GM19239 (cell line): ENCODE results near the gene TXNRD3.
"Not testable (repeated sequence)": the region's sequence is repeated elsewhere in the genome, so short reads cannot be mapped to it uniquely, and the experiment has no call there.

Source experiments
- DNase-seq: peaks from one replicate; pipeline ENCODE4 v3.0.0; 2011; ENCODE audit warnings: low spot score; ENCODE audit not compliant: insufficient read length
- FAIRE-seq: peaks from 2 replicates; lab custom pipeline; 2011; peaks lifted over from hg19 to GRCh38; lab: Jason Lieb, UNC

Gene TXNRD3

GRCh38 chr3:126655887-126656286 is 963 bp upstream of the TXNRD3 start:
- FAIRE-seq (no peak), DNase-seq (no peak)

DNA sequence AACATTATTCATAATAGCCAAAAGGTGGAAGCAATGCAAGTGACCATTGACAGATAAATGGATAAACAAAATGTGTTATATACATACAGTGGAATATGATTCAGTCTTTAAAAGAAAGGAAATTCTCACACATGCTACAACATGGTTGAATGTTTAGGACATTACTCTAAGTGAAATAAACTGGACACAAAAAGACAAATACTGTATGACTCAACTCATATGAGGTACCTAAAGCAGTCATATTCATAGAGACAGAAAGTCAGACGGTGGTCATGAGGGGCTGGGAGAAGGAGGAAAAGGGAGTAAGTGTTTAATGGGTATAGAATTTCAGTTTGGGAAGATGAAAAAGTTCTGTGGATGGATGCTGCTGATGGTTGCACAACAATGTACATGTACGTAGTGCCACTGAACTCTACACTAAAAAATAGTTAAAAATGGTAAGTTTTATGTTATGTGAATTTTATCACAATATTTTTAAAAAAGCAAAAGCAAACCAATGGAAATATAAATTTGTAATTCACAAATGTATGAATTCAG is 5.3 kb downstream of the TXNRD3 start:
- DNase-seq (no peak), FAIRE-seq (no peak)

- no peak for FAIRE-seq
- no peak for DNase-seq
Observed at GRCh38 chr3:126646674-126647073, 8.2 kb downstream of the TXNRD3 start.

- FAIRE-seq (no peak), DNase-seq (no peak)
Observed at GRCh38 chr3:126644615-126645014, 10.3 kb downstream of the TXNRD3 start.

- no peak for DNase-seq
- FAIRE-seq: no peak
Observed at GRCh38 chr3:126638790-126639189, 16.1 kb downstream of the TXNRD3 start.

GRCh38 chr3:126636436-126636835 is 18.5 kb downstream of the TXNRD3 start:
- no peak for FAIRE-seq
- no peak for DNase-seq

DNA sequence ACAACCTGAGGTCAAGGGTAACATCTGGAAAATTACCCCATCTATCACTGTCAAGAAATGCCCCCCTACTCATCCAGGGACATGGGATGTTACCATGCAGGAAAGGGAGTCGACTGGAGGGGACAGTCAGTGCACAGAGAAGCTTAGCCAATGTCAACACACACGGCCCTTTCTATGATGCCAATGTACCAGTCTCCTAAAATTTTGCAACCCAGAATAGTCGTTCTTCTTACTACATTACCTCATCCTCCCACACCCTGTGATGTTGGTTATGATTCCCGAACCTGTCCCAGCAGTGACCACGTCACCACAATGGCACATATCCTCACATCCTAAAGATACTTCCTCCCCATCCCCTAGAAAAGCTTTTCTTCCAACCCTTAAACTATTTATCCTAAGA is 20.1 kb downstream of the TXNRD3 start:
- FAIRE-seq: no peak
- no peak for DNase-seq

- DNase-seq (no peak), FAIRE-seq (no peak)
Observed at GRCh38 chr3:126630020-126630419, 24.9 kb downstream of the TXNRD3 start.

DNA sequence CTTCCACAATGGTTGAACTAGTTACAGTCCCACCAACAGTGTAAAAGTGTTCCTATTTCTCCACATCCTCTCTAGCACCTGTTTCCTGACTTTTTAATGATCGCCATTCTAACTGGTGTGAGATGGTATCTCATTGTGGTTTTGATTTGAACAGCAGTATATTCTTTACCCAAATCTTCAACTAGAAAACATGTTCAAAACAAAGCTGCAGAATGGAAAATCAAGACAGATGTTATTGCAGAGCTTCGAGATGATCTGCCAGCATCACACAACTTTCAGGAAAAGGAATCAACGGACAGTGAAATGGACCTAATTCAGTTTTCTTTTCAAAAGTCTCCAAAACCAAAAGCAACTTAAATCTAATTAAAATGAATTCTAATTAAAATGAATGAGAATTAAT is 29.2 kb downstream of the TXNRD3 start:
- DNase-seq, FAIRE-seq: not testable (repeated sequence)

- FAIRE-seq (no peak), DNase-seq (no peak)
Observed at GRCh38 chr3:126622694-126623093, 32.2 kb downstream of the TXNRD3 start.

- DNase-seq: no peak
- FAIRE-seq: no peak
Observed at GRCh38 chr3:126621627-126622345, 33.1 kb downstream of the TXNRD3 start.

DNA sequence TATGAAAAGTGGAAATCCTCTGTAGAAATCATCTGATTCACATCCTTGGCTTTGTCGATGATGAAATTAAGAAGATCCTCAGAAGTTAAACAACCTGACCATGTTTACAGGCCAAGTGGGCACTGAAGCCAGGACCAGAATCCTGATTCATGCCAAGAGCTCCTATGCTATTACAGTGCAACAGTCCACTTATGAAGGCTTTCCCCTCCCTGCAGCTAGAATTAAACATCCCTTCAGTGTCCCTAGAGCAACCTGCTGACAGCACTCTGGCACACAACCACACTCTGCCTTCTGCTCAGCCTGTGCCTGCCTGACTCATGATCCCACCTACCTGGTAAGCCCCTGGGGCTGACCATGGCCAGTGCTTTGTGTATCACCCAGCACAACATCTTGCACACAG is 33.8 kb downstream of the TXNRD3 start:
- DNase-seq (no peak), FAIRE-seq (no peak)

GRCh38 chr3:126620738-126621137 is 34.2 kb downstream of the TXNRD3 start:
- FAIRE-seq (no peak), DNase-seq (no peak)

- FAIRE-seq: no peak
Observed at GRCh38 chr3:126618760-126619159, 36.2 kb downstream of the TXNRD3 start.

GRCh38 chr3:126618021-126618420 is 36.9 kb downstream of the TXNRD3 start:
- FAIRE-seq: no peak
- no peak for DNase-seq

More at GRCh38 chr3:126618760-126619159, 36.2 kb downstream of the TXNRD3 start:
- DNase-seq: no peak

DNA sequence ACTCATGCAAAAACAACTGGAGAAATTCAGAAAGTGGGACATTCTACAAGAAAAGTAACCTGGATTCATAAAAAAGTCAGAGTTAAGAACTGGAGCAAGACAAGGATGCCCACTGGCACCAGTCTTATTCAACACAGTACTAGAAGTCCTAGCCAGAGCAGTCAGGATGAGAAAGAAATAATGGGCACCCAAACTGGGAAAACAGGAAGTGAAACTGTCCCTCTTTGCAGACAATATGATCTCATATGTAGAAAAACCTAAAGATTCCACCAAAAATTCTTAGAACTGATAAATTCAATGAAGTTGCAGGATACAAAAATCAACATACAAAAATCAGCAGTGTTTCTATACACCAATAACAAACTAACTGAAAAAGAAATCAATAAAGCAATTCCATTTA is 37.4 kb downstream of the TXNRD3 start:
- FAIRE-seq (no peak), DNase-seq (no peak)

- FAIRE-seq: no peak
- DNase-seq: no peak
Observed at GRCh38 chr3:126616931-126617330, 38.0 kb downstream of the TXNRD3 start.

DNA sequence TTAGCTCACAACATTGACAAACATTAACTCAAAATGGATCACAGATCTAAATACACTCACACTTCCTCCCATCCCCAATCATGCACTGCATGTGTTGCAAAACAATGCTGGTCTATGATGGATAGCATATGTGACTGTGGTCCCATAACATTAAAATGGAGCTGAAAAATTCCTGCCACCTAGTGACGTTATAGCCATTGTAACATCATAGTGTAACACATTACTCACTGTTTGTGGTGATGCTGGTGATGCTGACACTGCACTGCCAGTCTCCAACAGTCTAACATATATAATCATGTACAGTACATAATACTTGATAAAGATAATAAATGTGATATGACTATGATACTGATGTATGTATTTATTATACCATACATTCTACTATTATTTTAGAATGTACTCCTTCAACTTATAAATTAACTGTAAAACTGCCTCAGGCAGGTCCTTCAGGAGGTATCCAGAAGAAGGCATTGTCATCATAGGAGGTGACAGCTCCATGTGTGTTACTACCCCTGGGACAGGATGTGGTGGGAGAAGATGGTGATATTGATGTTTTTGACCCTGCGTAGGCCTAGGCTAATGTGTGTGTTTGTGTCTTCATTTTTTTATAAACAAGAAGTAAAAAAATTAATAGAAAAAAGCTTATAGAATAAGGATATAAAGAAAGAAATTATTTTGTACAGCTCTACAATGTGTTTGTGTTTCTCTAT is 41.3 kb downstream of the TXNRD3 start:
- no peak for DNase-seq

GRCh38 chr3:126612479-126613205 is 42.3 kb downstream of the TXNRD3 start:
- DNase-seq (no peak), FAIRE-seq (no peak)

More for the DNA sequence above, 41.3 kb downstream of the TXNRD3 start:
- FAIRE-seq: no peak

DNA sequence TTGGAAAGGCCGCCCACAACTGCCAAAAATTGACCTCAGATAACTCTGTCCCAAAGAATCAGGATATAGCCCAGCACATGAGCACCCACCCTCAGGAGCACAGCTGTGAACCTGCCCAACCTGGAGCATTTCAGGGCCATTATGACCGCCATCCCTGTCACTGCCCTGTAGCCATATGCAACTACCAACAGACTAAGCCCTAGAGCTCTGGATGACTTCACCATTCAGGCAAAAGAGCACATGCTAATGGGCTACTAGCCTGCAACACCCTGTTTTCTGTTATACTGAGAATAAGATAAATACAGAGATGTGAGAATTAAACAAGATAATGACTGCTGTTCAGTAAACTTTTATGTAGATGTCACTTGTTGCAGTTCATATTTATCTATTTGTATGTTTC is 45.0 kb downstream of the TXNRD3 start:
- no peak for DNase-seq
- no peak for FAIRE-seq
